NCI-H2196 (cell line): ENCODE results near the gene APMAP.
"Not testable (repeated sequence)": the region's sequence is repeated elsewhere in the genome, so short reads cannot be mapped to it uniquely, and the experiment has no call there.

ENCODE experiments used
- DNase-seq: peaks from one replicate; lab custom pipeline; 2025; ENCODE audit not compliant: unreplicated experiment; lab: John Stamatoyannopoulos, UW

Gene APMAP

DNA sequence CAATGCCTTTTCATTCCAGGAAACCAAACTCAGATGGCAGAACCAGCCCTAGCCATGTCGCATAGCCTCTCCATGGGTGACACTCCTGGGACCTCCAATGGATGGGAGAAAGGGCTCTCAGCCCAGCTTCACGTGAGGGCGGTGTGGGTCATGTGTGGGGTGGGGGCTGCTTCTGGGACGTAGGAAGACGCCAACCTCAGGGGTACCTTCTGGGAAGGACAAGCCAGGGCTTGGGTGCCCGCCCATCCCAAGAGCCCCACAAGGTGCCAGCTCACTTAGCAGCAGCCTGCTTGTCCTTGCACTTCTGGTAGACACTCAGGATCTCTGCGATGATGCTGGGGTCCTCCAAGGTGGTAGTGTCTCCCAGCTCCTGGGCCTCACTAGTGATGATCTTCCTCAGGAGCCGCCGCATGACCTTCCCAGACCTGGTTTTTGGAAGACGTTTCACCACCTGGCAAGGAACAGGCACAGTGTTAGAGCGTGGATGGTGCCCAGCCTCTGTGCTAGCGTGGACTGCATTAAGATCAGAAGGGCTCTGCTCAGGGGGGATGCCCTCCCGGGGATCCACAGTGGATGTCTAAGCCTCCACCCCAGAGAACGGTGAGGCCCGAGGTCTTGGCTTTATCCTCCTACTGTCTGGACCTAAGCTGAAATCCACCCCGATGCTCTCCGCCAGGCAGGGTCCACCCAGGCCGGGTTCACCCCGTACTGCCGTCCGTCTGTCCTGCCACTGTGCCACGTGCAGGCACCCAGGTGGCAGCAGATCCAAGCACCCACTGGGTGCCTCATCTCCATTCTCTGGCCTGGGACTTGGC is 15.1 kb upstream of the APMAP start:
- no peak for DNase-seq

DNA sequence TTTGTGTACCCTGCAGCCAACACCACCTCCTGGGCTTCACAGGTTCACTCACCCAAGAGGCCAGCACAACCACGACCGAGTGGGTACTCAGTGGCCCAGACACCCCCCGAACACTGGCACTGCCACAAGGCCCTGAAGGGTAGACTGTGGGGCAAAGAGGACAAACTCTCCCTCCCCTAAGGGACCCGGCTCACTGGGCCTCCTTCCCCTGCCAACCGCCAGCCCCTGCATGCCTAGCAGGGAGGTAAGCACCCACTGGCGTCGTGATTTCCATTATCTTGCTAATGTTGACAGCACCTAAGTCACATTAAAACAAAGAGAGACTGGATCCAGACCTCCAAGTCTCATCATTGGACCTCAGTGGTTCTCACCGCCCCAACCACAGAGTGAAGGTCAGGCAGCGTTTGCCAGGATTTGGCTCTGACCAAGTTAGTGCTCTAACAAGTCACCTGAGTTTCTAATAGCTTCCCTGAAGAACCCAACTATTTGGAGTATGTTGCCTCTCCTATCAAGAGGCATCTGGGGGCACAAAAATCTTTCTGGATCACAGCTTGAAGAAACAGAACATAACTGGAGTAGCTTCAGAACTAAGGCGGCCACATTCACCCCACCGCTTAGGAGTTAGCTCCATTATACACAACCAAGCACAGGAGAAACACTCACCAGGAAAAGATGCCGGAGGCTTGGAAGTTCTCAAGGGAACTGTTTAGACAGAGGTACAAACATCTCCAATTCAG is 14.0 kb upstream of the APMAP start:
- DNase-seq, result no peak

DNA sequence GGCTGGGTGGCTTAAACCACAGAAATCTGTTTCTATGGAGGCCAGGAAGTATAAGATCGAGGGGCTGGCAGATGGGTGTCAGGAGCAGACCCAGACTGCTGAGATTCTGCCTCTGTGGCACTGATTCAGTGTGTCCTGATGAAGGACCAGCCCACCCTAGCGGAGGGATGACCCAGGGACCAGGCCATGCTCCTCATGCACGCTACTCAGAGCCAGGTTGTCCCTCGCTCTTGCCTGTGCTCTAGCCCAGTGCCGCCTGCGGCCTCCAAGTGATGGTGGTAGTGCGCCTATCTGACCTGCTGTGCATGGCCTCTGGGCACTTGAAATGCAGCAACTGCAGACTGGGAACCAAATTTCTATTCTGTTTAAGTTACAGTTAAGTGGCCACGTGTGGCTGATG is 13.1 kb upstream of the APMAP start:
- DNase-seq, result no peak

DNA sequence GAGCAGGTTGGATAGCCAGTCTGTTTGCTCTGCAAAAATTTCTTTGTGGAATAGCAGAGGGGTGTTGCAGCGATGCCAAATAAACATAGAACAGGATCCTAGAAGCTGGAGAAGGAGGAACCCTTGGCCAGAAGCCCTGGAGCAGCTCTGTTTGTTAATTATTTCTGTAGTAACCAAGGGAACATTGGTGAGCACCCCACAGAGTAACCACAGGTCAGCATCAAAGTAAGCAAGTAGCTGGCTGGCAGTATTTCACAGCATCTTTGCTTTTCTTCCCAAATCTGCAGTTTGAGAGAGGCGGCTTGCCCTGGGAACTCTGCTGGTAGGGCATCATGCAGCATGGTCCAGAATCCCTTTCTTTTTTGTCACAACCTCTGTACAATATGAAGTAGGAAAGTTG is 12.7 kb upstream of the APMAP start:
- DNase-seq, result peak; percentile 63

DNA sequence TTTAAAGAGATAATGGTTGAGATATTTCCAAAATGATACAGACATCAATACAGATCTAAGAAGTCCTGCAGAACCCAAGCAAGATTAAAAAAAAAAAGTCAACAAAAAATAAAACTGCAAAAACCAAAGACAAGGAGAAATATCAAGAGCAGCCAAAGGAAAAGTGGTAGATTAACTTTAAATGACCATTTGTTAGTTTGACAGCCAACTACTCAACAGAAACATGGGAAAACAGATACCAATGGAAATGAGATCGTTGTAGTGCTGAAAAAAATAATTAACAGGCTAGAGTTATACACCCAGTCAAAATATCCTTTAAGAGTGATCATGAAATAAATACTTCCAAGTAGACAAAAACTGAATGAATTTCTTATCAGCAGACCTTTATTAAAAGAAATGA is 10.5 kb upstream of the APMAP start:
- DNase-seq, result no peak

DNA sequence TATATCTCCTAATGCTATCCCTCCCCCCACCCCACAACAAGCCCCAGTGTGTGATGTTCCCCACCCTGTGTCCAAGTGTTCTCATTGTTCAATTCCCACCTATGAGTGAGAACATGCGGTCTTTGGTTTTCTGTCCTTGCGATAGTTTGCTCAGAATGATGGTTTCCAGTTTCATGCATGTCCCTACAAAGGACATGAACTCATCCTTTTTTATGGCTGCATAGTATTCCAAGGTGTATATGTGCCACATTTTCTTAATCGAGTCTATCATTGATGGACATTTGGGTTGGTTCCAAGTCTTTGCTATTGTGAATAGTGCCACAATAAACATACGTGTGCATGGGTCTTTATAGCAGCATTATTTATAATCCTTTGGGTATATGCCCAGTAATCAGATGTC is 8.8 kb upstream of the APMAP start:
- not testable (repeated sequence) for DNase-seq

DNA sequence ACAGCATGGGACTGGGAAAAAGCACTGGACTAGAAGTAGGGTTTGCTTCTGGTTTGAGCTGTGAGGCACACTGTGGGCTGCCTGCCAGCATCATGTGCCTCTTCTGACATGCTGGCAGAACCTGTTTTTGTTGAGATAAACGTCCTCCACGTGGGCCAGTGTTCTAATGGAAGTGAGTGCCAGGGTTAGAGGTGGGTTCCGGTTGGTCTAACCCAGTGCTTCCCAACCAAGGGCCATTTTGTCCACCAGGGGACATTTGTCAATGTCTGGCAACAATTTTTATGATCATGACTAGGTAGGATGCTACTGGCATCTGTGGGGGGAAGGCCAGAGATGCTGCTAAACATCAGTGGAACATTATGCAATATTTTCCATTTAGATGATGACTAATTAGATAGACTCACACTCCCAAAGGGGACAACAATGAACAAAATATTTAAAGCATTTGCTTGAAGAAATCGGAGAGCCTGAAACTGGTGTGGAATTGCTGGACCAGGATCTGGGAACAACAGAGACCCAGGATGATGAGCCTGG is 7.8 kb upstream of the APMAP start:
- DNase-seq, result peak; percentile 84

DNA sequence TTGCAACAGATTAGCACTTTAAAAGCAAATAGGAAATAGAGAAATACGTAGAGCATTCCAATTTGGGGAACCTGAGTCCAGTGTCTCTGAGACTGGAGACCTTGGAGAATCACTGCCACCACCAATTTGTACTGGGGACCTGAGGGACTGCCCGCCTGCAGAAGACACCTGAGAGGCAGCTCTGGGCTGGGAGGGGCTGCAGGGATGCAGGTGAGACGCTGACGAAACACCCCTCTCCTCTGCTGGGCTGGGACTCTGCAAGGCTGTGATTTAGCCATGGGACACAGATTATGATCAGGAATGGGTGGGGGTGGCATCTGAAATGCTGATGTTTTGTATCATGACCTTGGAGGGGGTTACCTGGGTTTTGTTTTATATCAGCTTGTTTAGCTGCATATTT is 7.0 kb upstream of the APMAP start:
- no peak for DNase-seq

DNA sequence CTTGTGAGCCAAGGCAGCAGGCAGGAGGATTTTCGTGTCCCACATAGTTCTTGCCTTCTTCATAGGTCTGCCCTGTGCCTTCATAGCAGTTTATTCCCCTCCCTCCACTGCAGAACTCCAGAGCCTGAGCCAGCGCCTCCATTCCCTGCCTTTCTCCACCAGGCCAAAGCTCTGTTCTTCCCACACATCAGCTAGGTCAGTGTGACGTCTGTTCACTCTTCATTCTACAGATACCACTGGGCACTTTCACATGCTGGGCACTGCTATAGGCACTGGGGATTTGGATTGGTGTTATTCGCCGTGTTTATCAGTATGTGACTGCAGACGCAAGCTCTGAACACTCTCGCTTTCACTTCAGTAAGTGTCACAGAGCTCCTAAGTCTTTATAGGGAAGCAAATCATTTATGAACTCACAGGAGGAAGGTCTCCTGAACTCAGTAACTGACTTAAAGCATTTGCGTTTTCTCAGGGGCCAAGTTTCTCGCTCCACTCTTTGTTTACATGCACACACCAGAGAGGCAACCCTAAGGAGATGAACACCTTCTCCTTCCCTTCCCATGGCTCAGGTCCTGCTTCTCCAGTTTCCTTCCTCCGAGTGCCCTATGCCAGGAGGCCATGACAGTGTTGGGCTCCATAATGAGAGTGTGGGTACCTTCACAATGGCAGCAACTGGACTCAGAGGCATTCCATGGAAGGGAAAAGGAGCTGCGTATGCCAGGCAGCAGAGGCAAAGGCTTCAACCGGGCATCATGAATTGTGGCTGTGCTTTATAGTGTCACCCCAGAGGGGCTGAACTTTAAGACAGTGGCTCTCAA is 6.3 kb upstream of the APMAP start:
- DNase-seq, result no peak

DNA sequence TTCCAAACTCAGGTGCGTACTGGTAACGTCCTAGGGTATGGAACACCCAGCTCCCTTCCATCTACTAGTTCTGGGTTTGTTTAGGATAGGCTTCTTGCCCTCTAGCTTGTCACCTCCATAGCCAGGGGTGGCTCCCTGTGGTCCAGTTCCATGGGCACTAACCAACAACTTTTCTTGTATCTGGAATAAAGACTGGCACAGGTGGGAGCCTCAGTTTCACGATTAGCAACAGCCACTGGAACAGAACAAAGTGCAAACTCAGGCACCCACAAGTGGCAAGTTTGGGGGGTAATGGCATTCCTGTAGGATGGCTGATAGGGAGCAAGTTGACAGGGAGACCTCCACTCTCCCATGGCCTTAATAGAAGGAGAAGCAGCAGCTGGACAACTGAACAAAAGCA is 5.6 kb upstream of the APMAP start:
- no peak for DNase-seq

DNA sequence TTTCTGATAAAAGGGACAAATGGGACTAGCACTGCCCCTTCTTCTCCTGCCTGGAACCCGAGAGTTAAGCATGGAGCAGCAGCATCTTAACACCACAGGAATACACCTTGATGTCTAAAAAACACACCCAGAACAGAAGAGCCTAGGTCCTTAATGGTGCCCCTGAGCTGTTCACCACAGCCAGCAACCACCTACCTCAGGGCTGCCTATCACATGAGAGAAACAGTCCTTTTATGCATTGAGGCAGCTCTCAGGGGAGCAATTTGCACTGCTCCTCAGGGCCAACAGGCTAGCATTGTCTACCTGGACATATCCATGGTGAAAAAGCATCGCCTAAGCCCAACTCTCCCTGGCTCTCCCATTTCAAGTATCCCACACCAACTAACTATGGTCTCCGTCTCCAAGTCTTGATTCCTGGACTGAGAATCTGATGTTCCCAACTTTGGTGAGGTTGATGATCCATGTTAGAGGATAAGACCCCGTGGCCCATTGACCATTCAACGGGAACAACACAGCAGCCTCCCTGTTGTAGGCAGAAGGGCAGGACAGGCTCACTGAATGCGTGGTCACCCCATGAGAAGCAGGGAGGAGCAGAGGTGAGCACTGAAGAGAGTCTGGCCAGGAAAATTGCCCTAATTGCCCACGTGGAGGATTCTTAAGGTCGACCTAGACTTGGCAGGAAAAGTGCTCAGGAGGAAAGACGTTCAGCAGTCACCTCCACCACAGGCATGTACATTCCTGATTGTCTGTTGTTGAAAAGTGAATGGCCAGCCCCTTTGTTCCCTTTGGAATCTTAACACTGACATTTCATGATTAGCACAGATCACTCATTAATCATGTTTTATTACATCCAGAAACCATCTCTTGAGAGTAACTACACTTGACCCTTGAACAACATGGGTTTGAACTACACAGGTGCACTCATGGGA is 4.2 kb upstream of the APMAP start:
- DNase-seq, result no peak

DNA sequence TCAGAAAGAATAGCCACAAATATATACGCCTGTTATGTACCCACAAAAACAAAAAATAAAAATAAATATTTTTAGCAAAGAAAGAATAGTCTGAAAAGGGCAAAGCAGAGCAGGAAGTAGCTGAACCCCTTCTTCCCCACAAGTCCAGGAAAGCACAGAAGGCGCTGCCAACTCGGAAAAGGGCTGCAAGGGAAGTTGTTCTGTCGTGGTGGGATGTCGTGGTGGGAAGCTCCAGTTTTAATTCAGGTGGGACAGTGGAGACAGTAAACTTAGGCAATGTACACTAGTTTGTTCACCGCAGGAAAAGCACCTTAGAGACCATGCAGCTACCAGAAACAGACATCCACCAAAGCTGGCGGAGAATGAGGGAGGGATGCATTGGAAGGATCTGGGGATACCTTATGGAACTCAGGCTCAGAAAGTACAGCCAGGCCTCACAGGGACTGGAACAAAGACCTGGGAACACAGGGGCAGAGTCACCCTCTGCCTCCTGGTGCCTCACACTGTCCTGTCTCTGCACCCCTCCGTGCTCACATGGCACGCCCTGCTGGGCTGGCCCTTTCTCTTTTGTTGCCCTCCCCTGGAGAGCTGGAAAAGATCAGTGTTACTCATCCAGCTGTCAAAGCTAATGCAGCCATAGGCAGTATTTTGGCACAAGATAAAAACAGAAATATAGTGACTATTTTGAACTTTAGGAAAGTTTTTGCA is 3.3 kb upstream of the APMAP start:
- DNase-seq, result no peak

DNA sequence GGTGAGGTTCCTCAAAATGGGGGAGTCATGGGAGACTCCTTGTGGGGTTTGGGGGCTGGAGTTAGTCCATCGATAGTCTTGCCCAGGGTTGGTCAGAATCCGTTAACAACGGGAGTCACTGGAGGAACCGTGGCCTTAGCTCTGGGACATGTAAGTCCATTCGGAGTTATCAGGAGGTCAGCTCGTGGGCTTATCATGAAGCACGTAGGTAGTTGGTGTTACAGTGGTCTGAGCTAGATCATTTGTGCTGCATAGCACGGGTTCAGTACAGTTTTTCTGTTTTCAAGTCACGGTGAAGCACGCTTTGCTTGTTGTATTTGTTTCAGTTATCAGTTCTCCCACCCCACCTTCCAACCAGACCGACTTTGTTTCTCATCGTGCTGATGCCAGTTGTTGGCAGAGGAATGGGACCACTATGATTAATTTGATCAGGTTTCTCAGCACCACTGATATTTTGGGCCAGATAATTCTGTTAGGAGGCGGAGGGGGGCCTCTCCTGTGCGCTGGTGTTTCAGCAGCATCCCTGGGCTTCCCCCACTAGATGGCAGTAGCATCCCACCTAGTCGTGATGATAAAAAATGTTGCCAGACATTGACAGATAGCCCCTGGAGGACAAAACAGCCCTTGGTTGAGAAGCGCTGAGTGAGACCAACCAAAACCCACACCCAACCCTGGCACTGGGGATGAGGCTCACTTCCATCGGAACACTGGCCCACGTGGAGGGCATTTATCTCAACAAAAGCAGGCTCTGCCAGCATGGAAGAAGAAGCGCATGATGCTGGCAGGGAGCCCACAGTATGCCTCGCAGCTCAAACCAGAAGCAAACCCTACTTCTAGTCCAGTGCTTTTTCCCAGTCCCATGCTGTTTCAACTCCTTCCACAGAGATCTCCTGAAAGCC is 2.2 kb upstream of the APMAP start:
- peak; percentile 76 for DNase-seq

DNA sequence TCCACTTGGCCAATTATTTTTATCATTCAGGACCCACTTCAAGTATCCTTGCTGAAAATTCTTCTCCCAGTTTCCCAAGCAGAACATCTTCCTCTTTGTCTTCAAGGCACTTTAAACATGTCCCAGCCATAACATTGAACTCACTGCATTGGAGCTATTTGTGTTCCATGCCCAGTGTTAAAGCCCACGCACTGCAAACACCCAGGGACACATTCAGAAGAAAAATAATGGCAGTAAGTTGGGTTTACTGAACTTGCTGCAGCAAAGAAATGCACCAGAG is 1.6 kb upstream of the APMAP start:
- DNase-seq, result no peak

DNA sequence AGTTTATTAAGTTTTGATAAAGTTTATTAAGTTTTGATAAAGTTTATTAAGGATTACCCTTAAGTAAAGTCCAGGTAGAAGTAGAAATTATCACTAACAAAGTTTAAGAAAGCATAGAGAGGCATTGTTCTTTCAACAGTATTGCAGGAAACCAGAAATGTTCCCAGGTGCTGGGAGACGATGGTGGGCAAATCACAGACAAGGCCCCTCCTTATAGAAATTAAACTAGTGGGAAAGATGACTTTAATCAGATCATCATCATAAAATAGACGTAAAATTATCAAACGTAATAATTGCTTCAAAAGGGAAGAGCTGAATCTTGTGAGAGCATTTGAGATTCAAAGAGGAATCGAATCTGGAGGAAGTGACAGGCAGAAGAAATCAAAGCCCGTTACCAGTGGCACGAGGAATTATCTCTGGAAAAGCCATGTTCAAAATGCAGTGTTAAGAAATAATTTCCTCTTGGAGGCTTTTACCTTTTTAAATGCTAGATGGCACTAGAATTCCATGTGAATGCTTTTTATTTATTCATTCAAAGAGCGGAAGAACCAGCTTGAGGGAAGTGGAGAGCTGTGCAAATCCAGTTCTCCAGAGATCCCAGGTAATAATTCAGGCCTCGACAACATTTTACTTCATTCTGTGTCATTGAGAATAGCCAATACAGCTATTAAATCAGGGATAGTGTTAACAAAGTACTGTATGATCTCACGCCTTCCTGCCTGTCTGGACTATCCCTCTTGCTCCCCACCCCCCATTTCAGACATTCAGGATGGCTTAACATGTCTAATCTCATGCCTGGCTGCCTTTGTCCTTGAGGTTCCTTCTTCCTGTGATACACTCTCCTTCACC is 1.0 kb upstream of the APMAP start:
- DNase-seq, result peak; percentile 53

DNA sequence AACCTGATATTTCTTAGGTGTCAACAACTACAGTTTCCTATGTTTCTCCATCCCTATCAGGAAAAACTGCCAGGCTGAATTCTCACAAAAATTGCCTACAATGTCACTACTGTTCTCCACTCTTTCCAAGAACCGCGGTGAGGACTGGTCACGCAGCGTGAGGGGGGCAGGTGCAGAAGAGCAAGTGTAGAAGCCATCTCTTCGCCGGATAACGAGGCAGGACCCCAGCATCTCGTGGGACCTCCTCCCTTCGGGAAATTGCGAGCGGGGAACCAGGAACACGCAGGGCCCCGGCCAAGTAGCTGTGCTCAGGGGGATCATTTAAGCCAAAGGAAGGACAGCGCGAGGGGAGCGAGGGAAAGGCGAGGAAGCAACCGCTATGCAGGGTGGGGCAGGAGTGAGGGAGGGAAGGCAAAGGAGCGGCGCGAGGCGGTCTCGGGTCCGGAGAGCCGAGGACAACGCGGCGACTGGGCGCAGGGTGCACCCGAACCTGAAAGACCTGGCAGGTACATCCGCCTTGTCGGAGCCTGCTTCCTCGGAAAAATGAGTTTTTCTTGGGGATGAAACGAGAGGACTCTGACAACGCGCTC is 559 bp downstream of the APMAP start:
- no peak for DNase-seq

DNA sequence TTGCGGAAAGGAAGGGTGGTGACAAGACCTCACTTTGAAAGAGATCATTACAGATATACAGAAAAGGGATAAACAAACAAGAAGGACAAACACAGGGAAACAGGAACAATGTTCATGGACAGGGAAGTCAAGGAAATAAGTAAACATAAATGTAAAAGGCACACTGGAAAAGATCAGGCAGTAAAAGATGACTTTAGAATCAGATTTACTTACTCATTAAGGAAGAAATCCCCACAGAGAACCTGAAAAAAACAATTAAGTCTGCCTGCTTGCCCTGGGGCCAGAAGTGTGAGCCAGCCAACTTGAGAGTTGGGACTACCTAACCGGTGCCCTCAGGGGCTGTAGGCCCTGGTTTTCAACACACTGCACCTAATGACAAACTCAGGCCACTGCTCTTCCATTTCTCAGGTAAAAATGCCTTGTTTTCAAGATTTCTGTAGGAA is 1.7 kb downstream of the APMAP start:
- no peak for DNase-seq

DNA sequence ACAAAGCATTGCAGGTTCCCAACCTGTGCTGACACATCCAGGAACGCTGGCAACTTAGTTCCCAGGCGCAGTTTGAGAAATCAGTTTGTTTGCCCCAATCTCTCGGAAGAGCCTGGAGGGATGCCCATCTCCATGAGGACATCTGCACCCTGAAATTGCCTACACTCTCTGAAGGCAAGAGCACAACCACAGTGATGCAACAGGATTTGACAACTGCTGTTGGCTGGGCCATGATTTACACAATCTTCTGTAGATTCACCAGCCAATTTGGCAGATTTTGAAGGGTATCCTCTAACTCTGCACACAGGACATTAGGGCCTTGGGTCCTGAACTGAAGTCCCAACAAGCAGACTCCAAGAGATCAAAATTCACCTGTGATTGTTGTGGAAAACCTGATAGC is 3.4 kb downstream of the APMAP start:
- DNase-seq, result no peak
